Fibroblast of villous mesenchyme (primary cell): Measurements from ENCODE around the gene GSG1L. TPM values are rescaled to one million over a fixed set of nuclear protein-coding genes. Genes with fewer than 3 reads are reported as not detected.

Experiments used
- DNase-seq: peaks from one replicate; pipeline ENCODE4 v3.0.0-alpha.2; 2010; ENCODE audit warnings: low read depth
- H3K4me3 ChIP-seq: 2 replicates; pipeline ENCODE4 v1.5.1; 2011; ENCODE audit warnings: low read depth, mild to moderate bottlenecking, low read length
- total RNA-seq: library from RNA; depleted of rRNA; stranded (reverse); fragments of >200 nt; gene quantifications from 2 replicates; pipeline ENCODE4 v1.2.3, GENCODE V29; 2012
- TF ChIP-seq, protein P1 (sequence below): IDR thresholded peaks from 2 replicates; pipeline ENCODE4 v1.5.1; 2012; ENCODE audit warnings: low read depth, mild to moderate bottlenecking, low read length; ENCODE audit not compliant: insufficient read depth

Gene GSG1L
- total RNA-seq, 1 donor, result not detected

DNA sequence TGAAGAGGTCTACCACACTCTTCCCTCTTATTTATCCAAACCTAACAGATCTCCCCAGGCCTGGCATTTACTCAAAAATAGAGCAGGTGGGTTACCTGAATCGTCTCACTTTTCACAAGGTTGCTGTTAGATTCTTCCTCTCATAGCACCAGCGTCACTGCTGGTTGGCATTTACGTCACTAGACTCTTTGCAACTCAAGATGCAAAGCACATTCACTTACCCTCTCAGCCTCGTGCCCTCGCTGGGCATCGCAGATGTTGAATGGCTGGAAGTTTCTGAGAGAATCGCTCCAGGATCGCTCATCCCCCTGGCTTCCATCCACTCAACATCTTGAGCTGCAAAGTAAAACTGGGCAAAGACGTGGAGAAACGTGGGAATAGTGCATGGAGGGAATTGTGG is 21.9 kb downstream of the GSG1L start:
- DNase-seq, result no peak
- TF ChIP-seq, protein P1, sequence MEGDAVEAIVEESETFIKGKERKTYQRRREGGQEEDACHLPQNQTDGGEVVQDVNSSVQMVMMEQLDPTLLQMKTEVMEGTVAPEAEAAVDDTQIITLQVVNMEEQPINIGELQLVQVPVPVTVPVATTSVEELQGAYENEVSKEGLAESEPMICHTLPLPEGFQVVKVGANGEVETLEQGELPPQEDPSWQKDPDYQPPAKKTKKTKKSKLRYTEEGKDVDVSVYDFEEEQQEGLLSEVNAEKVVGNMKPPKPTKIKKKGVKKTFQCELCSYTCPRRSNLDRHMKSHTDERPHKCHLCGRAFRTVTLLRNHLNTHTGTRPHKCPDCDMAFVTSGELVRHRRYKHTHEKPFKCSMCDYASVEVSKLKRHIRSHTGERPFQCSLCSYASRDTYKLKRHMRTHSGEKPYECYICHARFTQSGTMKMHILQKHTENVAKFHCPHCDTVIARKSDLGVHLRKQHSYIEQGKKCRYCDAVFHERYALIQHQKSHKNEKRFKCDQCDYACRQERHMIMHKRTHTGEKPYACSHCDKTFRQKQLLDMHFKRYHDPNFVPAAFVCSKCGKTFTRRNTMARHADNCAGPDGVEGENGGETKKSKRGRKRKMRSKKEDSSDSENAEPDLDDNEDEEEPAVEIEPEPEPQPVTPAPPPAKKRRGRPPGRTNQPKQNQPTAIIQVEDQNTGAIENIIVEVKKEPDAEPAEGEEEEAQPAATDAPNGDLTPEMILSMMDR, result no peak
- H3K4me3 ChIP-seq, result no peak overlapping the region

DNA sequence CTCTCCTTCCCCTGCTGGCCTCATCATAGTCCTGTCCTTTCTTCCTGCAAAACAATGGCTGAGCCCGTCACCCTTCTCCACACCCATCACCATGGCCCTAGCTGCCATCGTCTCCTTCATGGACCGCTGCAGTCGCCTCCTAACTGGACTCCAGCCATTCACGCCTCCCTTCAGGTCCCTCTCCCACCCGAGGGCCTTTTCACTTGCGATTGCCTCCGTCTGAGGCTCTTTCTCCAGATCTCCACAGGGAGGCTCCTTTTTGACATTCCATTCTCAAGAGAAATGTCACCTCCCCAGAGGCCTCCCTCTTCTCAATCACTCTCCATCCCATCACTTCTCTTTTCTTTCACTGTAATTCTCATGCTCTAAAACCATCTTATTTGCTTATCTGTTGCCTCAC is 23.5 kb downstream of the GSG1L start:
- TF ChIP-seq, protein P1, result no peak
- H3K4me3 ChIP-seq, result no peak overlapping the region
- no peak for DNase-seq

DNA sequence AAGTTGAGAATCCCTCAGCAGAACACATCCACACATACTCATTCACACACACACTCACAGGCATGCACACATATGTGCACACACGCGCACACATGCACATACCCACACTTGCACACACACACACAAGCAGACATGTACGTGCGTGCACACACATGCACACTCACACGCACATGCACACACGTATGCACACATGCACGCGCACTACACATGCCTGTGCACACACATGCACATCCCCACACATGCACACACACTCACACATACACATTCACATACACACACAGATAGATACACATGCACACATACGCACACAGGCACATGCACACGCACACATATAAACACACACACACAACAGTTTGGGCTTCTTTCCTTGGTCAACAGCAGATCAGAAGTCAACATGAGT is 24.0 kb downstream of the GSG1L start:
- TF ChIP-seq, protein P1, result no peak
- no peak overlapping the region for H3K4me3 ChIP-seq
- no peak for DNase-seq

DNA sequence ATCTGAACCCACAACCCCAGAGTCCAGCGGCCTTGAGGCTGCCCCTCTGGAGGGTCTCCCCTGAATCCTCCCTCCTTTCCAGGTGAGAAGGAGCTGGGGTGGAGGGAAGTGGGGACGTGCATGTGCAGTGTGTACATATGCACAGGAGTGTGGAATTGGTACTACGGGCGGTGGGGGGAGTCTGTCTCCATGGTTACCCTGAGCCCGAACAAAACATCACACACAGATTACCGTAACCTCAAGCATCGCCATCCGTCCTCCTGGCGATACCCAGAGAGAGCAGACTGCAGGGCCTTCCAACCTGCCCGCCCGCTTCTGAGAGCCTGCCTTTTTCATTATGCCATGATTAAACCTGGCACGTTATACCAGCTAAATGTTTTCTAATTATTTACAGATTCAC is 25.1 kb downstream of the GSG1L start:
- DNase-seq, result no peak
- TF ChIP-seq, protein P1, result no peak
- no peak overlapping the region for H3K4me3 ChIP-seq

DNA sequence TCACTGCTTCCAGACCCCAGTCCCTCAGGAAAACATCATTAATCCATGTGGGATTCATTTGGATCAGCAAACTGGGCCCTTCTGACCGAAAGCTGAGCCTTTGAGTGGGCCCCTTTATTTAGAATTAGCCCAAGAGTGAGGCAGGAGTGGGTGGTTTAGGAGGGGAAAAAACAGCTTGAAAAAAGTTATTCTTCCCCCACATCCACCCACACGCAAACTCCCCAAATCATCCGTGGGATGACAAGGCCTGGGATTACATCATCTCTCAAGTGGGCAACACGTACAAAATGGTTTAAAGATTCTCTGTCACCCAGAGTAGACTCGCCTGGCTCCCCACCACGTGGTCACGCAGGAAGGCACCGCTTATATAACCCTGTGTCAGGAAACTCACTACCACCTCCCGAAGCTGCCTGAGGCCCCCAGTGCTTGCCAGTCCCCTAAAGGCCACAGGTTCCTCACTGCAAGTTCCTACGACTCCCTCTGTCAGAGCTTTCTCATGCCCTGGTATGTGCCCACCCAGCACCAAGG is 27.6 kb downstream of the GSG1L start:
- TF ChIP-seq, protein P1, result no peak
- DNase-seq, result no peak
- no peak overlapping the region for H3K4me3 ChIP-seq

DNA sequence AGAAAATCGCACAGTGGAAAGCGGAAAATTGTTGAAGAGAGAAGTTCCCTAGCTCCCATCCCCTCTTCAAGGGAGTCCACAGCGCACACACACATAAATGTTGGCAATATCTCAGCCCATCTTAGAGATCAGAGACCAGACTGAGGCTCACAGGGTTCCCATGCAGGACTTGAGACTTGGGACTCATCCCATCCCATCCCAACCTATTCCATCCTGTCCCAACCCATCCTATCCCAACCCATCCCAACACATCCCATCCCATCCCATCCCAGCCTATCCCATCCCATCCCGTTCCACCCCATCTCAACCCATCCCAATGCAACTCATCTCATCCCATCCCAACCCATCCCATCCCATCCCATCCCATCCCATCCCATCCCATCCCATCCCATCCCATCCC is 29.6 kb downstream of the GSG1L start:
- H3K4me3 ChIP-seq, result no peak overlapping the region
- no peak for DNase-seq
- TF ChIP-seq, protein P1, result no peak

DNA sequence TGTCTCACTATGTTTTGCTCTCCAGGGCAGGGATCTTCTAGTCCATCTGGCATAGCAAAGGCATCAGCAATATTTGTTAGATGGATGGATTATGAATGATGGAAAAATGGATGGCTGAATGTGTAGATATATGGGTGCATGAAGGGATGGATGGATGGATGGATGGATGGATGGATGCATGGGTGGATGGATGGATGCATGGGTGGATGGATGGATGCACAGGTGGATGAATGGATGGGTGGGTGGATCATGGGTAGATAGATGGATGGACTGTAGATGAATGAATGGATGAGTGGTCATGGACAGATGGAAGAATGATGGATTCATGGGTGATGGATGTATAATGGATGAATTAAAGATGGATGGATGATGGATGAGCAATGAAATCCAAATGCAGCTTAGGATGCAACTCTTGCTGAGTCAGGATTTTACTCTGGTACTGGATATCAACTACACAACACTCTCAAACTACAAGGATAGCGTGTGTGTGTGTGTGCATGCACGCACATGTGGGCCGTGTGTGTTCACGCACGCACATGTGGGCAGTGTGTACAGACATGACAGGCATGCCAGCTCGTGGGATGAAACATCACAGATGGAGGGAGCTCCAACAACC is 34.0 kb downstream of the GSG1L start:
- DNase-seq, result no peak
- no peak overlapping the region for H3K4me3 ChIP-seq

More for the DNA sequence above, 34.0 kb downstream of the GSG1L start:
- TF ChIP-seq, protein P1, result no peak
